Inferior parietal cortex (tissue), 1 donor: ENCODE data around the gene PRKCE.

Experiments used
- DNase-seq: peaks from one replicate; pipeline ENCODE4 v3.0.0-alpha.2; 2016; ENCODE audit errors: extremely low spot score

The PRKCE gene

DNA sequence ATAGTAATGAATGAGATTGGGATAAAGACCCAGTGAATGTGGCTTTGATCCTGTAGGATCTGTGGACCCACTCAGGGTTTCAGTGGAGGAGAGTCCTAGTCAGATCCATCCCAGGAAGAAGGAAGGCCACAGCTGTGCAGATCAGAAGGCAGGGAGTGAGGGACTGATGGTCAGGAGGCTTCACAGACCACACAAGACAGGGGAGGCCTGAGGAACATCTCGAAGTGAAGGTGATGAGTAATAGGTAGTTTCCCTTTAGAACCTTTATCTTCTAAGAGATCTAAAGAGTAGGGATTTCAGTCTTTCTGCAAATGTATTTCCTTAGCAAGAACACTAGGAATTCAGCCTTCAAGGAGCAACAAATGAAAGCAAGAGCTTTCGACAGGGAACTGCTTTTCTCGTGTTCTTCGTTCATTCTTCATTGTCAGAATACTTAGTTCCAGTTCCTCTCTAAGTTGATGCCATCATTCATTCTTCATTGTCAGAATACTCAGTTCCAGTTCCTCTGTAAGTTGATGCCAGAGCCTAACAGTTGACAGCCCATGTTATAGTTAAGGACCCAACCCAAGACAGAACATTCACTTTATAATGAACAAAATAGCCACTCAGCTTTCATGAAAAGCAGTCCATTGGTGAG lies 495.5 kb downstream of the PRKCE start:
- DNase-seq = no peak

DNA sequence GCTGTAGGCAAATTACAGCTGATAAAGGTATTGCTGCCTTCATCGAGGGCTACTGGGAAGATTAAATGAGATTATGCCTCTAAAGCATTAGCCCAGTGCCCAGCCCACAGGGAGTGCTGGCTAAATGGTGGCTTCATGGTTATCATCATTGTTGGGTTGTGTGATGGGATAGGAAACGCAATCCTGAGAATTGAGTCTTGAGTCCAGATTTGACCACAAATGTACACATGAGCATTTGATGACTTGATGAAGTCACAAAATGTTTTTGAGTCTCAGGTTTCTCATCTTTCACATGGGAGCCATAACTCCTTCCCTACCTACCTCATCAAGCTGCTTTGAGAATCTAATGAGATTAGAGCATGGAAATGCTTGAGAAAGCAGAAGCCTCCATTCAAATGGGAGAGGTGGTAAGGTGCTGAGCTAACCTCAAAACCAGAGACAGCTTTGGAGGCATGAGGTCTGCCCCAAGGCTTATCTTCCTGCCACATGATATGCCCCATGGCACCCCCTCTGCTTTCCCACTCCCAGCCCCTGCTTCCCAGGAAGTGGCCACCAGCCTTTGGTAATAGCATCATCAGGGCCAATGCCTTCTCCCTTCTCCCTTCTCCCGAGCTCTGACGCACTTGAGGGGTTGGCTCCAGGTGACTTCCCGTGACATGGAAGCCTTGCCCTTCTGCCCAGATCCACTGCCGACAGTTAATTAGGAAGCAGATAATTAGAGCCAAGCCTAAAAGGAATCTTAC lies 496.3 kb downstream of the PRKCE start:
- DNase-seq = no peak

DNA sequence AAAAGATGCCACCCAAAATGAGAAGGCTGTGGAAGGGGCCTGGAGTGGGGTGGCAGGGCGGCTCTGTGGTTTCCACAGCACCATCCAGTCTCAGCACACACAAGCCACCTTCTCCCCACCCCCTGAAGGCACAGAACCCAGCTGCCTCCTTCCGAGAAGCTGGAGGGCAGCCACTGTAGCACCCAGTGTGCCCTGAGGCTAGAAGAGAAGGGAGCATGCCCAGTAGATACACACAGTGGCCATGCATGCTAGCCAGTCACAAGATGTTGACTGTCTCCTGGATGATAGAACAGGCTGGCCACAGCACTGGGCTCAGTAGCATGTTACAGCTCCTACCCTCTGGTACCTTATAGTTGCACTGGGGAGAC lies 496.9 kb downstream of the PRKCE start:
- no peak for DNase-seq

DNA sequence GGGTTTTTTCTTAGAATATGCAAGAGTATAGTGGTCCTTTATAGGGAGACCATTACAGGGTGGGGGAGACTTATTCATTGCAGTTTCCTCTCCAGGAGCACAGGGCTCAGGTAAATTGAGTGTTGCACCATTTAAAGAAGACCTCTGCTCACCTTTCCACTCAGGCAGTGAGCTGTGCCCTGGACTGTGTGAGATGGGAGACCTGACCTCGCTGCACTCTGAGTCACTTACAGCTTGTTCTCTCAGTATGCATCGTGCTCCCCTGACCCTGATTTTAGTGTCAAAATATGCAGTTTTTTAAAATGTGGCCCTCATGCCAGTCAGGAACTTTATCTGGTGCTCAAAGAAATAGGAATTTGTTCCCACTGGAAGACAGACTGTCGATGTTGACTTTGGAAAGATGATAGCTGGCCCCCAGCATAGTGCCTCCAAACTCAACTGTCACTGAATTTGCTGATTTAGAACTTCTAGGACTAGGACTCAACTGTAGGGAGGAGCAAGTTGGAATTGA lies 499.0 kb downstream of the PRKCE start:
- DNase-seq = no peak

DNA sequence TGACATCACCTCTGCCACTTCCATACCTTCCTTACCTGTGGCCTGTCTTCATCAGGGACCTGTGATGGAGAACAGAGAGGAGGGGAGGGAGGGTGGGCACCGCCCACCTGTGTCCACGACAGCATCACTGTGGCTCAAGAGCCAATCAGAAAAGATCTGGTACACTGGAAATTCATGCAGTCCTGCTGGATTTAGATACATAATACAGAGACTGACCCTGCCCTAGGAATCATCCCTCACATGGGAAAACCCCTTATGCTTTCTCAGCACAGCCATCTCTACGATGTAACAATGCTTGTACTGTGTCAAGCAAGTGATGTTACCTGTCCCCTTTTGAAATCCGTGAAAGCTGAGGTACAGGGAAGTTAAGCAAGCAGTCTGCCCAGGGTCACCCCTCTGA lies 500.1 kb downstream of the PRKCE start:
- DNase-seq = no peak

DNA sequence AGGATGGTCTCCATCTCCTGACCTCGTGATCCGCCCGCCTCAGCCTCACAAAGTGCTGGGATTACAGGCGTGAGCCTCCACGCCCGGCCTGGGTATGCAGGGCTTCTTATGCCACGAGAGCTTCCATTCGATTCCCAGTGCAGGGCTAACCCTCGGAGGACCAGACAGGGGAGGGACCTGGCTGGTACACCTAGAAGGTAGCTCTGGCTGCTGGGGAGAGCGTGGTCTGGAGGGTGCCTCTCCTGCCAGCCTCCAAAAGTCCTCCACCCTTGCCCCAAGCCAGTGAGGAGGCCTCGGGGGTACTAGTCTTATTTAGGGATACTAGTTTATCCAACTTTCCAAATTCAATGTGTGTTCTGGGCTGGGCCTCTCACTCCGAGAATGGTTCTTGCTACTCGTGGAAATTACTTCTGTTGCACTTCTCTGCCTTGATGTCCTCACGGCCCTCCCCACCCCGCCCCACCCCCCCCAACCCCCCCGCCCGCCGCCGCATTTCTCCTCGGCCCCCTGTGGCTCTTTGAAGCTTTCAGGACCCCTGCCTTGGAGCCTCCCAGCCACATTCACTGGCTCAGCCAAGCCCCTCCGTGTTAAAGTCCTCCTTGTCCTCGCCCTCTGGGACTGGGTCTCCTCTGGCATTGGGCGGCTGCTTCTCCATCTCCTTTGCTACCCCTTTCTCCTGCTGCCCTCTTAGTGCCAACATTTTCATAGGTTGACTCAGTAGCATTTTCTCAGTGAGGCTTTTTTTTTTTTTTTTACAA lies 502.7 kb downstream of the PRKCE start:
- no peak for DNase-seq

DNA sequence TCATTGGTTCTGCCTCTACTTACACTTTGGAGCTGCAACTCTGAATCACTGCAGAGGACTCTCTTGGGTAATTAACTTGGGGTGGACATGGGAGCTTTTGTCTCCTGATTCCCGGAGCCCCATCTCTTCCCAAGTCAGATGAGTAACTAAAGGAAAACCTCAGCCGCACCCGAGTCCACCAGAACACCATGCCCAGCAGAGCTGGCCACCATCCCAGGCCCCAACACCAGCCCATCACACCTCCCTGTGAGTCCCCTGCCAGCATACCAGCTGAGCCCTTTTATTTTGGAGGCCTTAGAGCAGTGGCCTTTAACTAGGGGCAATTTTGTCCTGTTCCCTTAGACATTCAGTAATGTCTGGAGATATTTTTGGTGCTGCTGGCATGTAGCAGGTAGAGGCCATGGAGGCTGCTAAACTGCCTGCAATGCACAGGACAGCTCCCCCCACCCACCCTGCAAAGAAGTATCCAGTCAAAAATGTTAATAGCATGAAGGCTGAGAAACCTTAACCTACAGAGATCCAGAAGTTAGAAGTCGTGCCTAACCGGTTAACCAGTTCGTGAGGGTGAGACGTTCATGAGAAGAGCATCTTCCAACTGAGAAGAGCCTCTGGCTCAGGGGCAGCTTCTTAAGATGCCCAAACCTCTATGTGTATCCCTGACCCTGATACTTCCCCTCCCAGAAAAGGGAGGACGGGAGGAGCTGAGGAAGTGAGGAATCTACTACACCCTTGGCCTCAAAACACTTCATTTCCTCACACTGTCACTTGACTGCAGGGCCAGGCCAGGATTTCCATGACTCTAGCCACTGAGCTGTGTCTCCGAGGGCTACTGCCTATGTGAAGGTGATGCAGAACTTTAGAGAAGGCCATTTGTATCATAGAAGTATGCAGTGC lies 505.8 kb downstream of the PRKCE start:
- DNase-seq = no peak

DNA sequence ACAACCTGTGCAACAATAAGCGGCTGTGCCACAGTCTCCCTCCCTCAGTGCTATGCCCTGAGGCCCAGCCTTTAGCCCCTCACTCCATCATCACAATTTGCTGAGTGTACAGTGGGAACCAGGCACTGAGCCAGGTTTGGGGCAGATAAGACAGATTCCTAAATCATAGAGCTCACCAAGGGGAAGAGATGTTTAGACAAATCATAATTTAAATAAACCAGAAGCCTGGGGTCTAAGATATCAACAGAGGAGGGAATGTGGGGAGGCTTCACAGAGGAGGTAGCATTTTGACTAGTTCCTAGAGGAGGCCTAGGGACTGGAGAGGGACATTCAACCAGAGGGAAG lies 506.5 kb downstream of the PRKCE start:
- no peak for DNase-seq

DNA sequence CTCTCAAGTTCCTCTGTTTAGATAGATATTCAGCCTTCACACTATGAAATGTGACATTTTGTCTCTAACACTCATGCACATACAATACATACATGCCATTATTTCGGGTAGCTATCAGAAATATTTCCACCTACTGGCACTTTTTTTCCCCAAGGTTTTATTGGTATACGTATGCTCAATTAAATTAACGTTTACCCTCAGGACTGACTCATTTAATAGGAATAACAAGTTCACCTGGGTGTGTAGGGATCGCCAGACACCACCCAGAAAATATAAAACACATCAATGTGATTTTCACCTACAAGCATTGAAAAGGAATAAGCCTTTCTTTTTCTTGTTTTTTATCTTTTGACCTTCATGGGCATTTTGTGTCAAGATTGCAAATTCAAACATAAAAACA lies 507.2 kb downstream of the PRKCE start:
- DNase-seq = no peak

DNA sequence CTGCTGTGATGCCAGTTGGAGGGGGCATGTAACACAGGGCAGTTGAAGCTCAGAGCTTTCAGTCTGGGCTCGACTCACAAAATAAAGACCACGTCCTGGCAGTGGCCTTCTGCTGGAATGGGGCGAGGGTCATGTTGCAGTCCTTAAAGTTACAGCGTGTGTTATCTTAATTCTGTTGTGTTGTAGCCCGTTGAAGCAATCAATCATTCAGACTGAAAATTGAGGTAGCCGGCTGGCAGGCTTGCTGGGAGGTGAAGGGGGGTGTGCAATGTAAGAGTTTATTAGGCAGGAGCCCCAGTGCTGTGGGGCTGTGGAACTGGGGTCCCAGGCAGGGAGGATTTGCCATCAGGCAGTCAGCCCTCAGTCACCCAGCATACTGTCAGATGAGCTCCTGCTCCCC lies 508.9 kb downstream of the PRKCE start:
- DNase-seq = no peak

DNA sequence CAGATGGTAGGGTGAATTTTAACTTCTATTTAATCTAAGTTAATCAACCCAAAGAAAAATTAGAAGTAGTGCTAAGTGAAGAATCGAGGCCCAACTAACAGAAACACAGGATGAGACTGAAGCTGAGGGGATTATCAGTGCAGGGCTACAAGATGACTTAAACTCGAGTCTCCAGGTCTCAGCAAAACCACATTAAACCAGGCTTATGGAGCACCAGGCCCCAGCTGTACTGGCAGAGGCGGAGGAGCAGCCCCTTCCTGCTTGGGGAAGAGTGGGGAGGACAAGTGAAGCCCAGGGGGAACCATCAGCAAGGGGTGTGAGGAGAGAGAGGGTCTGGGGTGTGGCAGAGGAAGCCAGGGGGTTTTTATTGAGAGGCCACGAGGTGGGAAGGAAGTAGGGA lies 509.8 kb downstream of the PRKCE start:
- DNase-seq = no peak

DNA sequence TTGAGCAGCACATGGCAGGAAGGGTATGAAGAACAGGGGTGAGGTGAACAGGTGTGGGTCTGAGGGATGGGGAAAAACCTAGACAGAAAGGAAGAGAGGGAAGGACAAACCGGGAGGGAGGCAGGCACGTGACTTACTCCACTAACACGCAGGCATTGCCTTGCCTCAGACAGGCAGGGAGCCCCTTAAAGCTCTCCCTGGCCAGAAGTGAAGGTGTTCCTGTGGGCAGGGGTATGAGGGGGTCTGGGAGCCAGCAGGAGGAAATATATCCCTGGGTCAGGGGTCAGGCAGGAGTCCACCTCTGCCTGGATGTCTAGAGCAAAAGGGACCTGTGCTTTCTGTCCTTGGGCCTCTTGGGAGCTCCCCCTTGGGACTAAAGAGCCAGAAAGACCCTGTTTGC lies 510.4 kb downstream of the PRKCE start:
- DNase-seq = no peak

DNA sequence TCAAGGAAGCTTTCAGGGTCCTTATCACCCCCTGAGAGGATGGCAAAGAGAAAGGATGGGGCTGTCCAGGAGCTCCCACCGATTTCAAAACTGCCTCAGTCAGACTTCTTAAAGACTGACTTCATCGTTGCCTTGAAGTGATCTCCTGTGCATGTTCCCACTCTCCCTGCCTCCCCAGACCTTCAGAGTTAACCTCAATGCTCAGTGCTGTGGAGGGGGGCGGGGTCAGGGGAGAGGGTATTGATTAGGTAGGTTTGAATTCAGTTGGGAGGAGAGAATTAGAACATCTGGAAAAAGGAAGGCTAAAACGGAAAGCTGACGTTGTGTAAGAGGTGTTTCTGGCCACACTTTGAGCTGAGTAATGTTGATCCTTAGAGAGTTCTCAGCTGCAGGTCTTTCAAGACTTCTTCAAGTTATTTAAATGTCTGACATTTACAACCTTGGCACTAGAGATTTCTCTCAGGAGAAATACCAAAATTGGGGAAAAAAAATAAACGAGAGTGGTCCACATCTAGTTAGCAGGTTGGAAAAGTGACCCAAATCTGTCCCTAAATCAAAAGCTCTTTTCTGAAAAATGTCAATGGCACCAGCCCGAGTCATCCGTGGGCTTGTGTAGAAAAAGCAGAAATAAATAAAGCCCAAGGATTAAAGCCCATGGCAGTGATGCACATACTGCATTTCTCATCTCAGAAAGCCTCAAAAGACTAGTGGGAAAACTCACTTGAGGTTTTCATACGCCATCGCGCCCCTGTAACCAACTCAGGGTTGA lies 511.0 kb downstream of the PRKCE start:
- DNase-seq = no peak

DNA sequence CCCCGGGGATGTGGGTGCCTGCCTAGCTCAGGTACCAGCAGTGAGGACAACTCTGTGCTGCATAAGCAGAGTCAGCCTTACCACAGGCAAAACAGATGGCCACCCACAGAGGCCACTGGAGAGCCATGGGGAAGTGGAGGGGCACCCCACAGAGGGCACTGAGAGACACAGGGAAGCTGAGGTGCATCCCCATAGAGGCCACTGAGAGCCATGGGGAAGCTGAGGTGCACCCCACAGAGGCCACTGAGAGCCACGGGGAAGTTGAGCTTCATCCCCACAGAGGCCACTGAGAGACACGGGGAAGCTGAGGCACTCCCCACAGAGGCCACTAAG lies 511.6 kb downstream of the PRKCE start:
- no peak for DNase-seq

DNA sequence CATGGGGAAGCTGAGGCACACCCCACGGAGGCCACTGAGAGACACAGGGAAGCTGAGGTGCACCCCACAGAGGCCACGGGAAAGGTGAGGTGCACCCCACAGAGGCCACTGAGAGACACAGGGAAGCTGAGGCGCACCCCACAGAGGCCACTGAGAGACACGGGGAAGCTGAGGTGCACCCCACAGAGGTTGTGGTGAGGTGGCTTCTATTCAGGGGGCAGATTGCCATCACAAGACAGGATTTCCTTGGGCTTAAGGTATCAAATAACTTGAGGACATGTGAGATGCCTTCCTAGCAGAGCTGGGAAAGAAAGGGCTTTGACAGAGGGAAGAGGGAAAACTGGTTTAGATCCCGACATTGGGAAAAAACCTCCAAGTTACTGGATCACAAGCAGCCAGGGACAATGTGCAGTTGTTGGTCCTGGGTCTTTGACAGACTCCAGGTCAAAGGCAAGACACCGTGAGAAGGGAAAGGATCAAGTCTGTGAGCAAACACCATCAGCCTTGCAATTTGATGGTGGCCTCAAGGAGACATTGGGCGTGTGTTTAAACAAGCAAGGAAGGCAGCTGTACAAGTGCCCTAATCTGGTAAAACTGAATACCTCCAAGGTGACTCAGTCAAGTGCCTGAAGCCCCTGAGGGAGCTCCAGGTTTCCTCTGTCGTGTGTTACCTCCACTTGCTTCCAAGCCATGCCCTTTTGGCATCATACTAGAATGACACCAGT lies 512.5 kb downstream of the PRKCE start:
- DNase-seq = no peak

DNA sequence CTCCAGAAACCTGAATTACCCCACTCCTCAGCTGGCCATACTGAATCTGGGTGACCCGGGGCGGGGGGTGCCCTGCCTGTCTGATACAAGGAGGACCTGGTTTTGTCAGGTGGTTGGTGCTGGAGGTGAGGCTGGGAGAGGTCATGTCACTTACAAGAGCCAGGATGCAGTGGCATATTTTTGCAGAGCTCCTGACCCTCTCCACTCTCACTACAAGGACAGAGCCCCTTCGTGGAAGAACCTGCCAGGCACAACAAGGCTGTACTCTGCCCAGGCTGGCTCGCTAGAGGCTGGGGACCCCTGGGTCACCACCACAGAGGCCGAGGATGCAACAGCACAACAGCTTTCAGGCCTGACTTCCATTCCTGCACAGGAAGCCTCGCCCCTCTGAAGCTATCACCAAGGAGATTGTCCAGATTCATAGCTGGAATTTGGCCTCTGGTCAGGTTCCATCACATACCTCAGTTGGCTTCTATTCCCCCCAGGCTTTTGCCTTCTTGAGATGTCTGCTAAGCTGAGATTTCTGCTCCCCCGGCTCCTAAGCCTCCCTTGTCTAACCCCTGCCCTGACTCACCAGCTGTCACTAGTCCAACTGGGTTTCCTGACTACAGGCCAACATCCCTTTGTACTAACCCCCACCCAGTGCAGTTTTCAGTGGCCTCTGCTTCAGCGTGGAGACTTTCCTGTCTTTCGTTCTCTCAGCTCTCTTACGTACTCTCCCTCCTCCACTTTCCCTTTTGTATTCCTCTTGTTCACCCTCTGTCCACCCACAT lies 513.2 kb downstream of the PRKCE start:
- peak; percentile 44 for DNase-seq

DNA sequence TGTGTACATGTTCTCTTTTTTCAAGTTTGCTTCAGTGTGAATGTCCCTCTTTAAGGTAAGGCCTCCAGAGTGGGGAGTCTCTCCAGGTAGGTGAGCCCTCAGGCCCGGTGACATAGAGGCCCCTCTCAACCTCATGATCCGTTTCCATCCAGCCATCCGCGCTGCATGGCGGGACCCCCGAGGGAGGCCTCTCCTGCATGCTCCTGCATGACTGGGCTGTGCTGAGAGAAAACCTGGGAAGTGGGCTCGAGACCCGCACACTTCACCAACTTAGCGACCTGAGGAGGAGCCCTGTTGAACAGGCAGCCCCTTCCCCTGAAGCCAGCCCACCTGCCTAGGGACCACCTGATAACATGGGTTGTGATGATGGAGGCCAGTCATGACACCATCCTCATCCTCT lies 514.4 kb downstream of the PRKCE start:
- DNase-seq = no peak

DNA sequence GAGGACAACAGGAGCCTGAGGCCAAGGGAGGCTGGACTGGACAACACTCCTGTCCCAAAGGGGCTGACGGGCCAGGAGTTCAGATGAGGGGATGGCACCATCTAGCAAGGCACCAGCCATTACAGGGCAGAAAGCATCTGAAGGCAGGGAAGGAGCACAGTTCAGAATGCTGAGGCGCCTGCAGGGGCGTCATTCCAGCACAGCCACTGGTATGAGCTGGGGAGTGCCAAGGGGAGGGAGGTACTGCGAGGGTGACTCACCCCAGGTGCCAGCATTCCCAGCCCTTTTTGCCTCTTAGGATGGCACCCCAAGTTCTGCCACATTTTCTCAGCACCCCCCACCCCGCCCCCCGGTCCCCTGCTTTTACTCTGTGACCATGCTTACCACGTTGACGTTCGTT lies 515.9 kb downstream of the PRKCE start:
- no peak for DNase-seq

DNA sequence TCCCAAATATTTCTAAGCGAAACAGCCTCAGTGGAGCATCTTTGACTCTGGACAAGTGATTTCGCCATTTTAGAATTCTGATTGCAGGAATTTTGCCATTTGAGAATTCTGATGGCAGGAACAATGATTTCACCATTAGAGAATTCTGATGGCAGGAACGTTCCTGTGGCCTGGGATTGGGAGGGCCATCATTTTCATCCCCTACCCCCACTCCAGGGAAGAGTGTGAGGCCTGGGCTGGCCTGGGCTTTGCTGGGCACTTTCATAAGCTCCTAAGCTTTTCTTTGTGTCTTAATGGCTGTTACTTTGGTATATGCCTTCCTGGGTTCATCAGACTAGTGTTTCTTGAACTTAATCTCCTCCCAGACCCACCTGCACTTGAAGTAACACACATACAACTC lies 516.4 kb downstream of the PRKCE start:
- DNase-seq = no peak

DNA sequence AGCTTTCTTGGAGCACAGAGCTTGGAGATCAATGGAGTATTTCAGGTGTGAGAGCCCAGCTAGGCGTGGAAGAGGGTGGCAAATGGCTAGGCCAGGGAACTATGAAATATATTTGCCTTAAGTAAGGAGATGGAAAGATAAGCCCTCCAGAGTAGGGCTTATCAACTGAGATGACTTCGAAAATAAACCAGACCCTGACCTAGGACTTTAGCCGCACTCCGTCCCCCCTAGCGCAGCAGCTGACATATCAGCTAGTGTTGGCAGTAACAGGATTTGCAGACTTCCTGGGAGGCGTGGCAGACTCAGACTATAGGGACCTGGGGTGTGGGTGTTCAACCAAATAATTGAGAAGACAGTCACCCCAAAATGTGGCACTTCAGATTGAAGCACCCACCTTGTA lies 518.0 kb downstream of the PRKCE start:
- no peak for DNase-seq
